Fibroblast of the conjunctiva (primary cell): Measurements from ENCODE around the gene WDR89.
"Not testable (repeated sequence)": the region's sequence is repeated elsewhere in the genome, so short reads cannot be mapped to it uniquely, and the experiment has no call there.

ENCODE experiments used
- DNase-seq: peaks from one replicate; pipeline ENCODE4 v3.0.0-alpha.2; 2010; ENCODE audit warnings: low read depth

Gene WDR89

DNA sequence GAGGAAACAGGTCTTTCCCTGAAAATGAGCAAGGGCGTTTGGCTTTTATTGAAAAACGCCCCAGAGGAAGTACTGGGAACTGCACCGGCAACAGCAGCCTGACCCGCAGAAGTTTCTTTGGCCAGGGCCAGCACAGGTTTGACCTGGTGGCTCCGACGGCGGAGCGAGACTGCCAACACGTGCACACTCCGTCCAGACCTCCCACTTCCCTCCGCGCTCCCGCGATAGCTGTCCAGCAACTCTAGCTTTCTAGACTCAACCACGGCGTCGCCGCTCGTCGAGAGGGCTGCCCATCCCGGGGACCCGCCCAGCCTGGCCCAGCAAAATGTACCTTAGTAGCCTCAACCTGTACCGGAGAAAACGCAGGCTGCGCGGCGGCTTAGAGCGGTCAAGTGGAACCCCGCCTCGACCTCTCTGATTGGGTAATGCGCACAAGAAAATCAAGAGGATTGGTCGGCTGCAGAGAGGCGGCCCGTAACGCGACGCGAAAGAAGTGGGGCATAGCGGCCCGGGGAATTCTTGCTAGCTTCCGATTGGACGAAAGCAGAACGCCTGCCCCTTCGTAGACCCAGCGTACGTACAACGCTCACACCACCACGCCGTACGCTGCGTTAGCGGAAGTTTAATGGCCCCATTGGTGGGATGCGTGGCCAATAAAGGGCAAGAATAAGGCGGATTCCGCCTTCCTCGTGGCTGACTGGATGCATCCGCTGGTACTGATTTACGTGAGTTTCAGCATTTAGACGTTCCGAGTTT, at the start of gene WDR89:
WDR89 (minus strand) TSS at position 399 of the 756 bp plus-strand sequence. CDS start 41,929 bp downstream, outside the sequence.
- DNase-seq = peak; percentile 99

DNA sequence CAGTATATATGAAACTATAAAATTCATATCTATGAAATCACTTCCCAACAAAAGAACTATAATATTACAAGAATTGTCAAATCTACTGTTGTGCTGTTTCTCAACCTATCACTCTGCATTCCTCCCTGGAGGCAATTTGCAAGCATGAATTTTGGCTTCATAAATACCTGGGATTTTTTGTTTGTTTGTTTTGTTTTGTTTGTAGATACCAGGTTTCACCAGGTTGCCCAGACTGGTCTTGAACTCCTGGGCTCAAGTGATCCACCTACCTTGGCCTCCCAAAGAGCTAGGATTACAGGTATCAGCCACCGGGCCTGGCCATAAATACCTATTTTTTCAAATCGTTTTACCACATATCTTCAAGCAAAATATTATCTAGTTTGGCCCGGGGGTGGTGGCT, 47.5 kb upstream of the WDR89 start:
- no peak for DNase-seq

DNA sequence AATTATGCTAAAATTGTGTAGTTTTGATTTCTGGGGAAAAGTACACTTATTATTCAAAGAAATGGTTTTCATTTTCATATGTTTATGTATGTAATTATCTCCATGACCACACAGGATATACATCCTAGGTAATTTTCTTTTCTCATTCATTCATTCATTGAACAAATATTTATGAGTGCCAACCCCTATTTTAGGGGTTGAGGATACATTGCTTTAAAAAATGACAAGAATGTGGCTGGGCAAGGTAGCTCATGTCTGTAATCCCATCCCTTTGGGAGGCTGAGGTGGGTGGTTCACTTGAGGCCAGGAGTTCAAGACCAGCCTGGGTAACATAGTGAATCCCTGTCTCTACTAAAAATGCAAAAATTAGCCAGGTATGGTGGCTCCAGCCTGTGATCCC, 45.3 kb upstream of the WDR89 start:
- no peak for DNase-seq

GRCh38 chr14:63685401-63685800, 43.7 kb upstream of the WDR89 start:
- no peak for DNase-seq

GRCh38 chr14:63682727-63683593, 41.3 kb upstream of the WDR89 start:
- DNase-seq = no peak

DNA sequence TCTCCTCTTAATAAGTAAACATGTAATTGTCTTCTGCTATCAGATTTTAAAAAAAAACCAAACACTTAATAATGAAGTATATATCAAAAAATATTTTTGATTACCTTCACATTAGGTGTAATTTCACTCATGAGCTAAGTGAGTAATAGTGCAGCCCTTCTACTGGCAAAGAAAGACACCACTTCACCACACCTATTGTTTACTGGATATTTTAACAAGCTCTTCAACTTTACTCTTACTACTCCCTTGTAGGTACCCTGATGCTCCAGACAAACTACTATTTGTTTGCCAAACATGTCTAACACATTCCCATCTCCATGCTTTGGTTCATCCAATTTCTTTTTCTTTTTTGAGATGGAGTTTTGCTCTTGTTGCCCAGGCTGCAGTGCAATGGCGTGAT, 36.9 kb upstream of the WDR89 start:
- no peak for DNase-seq

GRCh38 chr14:63677891-63678379, 36.3 kb upstream of the WDR89 start:
- peak; percentile 23 for DNase-seq

DNA sequence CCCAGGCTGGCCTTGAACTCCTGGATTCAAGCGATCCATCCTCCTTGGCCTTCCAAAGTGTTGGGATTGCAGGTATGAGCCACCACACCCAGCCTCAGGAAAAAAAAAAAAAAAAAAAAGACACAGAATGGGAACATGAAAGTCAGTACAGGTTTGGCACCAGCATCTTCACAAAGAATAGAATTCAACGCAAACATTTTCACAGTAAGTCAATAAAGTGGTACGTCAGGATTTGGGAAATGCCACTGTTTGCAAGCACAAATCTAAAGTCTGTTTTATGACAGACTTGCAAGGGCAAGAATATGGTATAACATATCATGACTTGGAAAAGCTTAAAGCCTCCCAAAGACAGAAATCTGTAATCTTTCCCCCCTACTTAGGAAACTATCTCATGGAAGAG, 34.9 kb upstream of the WDR89 start:
- DNase-seq = no peak

DNA sequence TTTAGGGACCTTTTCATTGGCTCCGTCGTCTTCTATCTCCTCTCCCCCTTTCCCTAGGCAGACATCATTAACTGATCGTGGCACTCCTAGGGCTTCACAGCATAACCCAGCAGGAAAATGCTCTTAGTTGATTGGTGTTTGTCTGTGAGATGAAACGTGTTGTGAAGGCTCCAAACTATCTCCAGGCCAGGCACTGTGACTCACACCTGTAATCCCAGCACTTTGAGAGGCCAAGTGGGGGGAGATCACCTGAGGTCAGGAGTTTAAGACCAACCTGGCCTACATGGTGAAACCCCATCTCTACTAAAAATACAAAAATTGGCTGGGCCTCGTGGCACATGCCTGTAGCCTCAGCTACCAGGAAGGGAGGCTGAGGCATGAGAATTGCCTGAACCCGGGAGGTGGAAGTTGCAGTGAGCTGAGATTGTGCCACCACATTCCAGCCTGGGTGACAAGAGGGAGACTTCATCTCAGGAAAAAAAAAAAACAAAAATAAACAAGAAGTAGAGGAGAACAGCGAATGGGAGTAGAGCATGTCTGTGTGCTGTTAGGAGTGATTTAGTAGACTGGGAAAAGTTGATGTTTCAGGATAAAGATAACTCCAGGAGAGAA, 32.3 kb upstream of the WDR89 start:
- DNase-seq = no peak

GRCh38 chr14:63673255-63673654, 31.6 kb upstream of the WDR89 start:
- DNase-seq = no peak

DNA sequence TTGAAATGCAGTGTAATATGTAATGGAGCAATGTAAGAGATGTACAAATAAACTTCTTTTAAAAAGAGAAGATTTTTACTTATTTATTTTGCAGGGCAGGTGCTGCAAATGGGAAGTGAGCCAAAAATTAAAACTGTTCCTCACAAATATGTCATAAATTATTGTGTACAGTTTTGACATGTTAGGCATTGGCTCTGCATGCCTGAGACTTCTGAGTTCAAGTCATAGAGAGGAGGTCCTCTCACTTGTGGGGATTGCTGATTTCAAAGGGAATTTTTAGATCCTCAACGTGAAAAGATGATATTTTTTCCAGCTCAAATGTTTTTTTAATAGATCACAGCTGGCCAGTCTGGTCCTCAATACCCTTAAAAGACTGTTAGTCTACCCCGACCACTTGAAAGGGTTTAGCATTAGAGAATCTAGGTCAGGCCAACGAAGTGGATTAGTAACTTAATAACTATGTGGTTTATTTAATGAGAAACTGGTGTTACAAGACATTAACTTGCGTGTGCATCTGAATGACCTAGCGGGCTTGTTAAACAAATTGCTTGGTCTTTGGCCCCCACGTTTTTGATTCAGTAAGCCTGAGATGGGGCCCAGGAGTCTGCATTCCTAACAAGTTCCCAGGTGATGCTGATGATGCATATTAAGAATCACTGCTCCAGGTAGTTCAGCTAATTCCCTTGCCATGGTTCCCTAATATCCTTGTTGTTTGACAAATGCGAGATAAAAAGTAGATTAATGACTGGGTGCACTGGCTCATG, 30.9 kb upstream of the WDR89 start:
- DNase-seq = no peak

- DNase-seq = no peak
Observed at GRCh38 chr14:63671987-63672386, 30.3 kb upstream of the WDR89 start.

- no peak for DNase-seq
Observed at GRCh38 chr14:63670692-63671091, 29.0 kb upstream of the WDR89 start.

DNA sequence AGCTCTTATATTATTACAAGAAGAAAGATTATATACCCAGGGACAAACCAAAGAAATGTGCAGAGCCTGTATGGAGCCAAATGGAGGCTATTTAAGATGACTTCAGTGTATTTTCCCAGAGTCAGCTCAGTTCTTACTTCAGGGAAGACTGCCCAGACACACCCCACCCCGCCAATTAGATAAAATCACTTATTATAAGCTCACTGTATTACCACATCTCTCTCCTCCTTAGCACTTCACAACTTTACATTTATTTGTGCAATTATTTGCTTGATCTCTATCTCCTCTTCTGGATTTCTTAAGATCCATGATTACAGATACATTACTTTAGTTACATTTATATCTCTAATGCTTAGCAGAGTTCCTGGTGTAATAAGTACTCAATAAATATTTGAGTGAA, 24.7 kb upstream of the WDR89 start:
- no peak for DNase-seq

- no peak for DNase-seq
Observed at GRCh38 chr14:63663428-63664341, 22.0 kb upstream of the WDR89 start.

DNA sequence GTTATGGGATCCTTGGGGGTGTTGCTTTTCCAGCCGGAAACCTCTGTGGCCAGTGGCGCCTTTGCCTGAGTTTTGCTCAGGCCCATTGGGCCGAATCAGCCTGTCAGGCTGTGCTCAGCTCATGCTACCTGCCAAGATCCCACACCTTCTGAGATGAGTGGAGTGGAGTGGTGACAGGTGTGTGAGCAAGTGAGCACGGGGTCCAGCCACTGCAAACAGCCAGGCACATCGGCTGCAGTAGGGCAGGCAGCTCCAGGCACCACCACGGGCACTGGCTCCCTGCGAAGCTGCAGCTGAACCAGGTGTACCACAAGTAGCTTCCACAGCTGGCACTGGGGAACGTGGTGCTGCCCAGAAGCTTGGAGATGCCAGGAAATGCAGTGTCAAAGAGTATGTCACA, 21.1 kb upstream of the WDR89 start:
- DNase-seq = no peak

- not testable (repeated sequence) for DNase-seq
Observed at GRCh38 chr14:63661881-63662280, 20.2 kb upstream of the WDR89 start.

GRCh38 chr14:63659726-63660125, 18.1 kb upstream of the WDR89 start:
- no peak for DNase-seq

DNA sequence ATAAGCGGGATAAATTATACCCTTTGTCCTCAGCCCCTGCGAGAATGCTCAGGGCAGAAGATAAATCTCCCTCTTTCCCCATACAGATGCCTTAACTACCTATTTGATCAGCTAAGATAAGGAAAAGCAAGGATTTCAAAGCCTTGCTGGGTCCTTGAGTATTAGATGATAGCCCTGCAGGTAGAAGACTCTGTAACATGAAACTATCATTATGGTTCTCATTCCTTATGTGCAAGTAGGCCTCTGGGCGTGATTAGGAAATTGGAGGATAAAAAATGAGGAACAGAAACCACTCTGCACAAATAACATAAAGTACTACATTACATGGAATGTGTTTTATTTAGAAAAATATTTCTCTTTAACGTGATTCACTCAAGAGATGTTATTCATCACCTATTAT, 14.5 kb upstream of the WDR89 start:
- DNase-seq = no peak

- DNase-seq = no peak
Observed at GRCh38 chr14:63654936-63655335, 13.3 kb upstream of the WDR89 start.

- DNase-seq = no peak
Observed at GRCh38 chr14:63654346-63654745, 12.7 kb upstream of the WDR89 start.
